CD4-positive, alpha-beta T cell (primary cell): Measurements from ENCODE around the gene GLI2. TPM values are rescaled to one million over a fixed set of nuclear protein-coding genes. Genes with fewer than 3 reads are reported as not detected.

Source experiments
- ATAC-seq: fragments of 200-7000 bp; cut with Tn5 transposase; one replicate; pipeline ENCODE4 v1.10.0; 2022; ENCODE audit warnings: mild to moderate bottlenecking; ENCODE audit not compliant: poor library complexity
- CTCF ChIA-PET: fragments of 350-600 bp; sonication (Branson Sonifier 250); formaldehyde crosslinking; loops from one replicate; lab custom pipeline; 2021; ENCODE audit warnings: antibody characterized with exemption, inconsistent platforms; lab: Charles Lee
- POLR2A ChIA-PET: fragments of 350-600 bp; sonication (Branson Sonifier 250); formaldehyde crosslinking; loops from one replicate; lab custom pipeline; 2021; ENCODE audit warnings: antibody characterized with exemption, inconsistent platforms; lab: Charles Lee
- DNase-seq, 14 experiments: peaks; one replicate each; pipeline ENCODE4 v3.0.0-alpha.2; 2013 to 2020; ENCODE audit warnings: mixed read lengths in 2 of 14
- H3K27ac ChIP-seq, 2 donors: one replicate each; pipeline versions ENCODE4 v1.5.1 to v1.7.0; 2013; ENCODE audit warnings: low read length in 2 of 2, low read depth in 1 of 2, mild to moderate bottlenecking in 1 of 2
- H3K27me3 ChIP-seq, 2 experiments: 1 replicate in 1 of 2; 2 replicates in 1 of 2; pipeline versions ENCODE4 v1.6.1 to v1.7.0; 2013; ENCODE audit warnings: low read length in 2 of 2, control low read depth in 1 of 2, mild to moderate bottlenecking in 1 of 2, moderate library complexity in 1 of 2; ENCODE audit not compliant: insufficient read depth in 2 of 2, control insufficient read depth in 1 of 2
- H3K36me3 ChIP-seq: one replicate; pipeline ENCODE4 v1.6.1; 2013; ENCODE audit warnings: low read length, control low read depth; ENCODE audit not compliant: insufficient read depth
- H3K4me1 ChIP-seq: one replicate; pipeline ENCODE4 v1.6.1; 2013; ENCODE audit warnings: low read length, control low read depth; ENCODE audit not compliant: insufficient read depth
- H3K4me3 ChIP-seq: one replicate; pipeline ENCODE4 v1.5.1; 2013; ENCODE audit warnings: mild to moderate bottlenecking, low read length, moderate library complexity
- H3K9me3 ChIP-seq, 2 experiments: 1 replicate in 1 of 2; 2 replicates in 1 of 2; pipeline versions ENCODE4 v1.6.1 to v1.7.0; 2013; ENCODE audit warnings: low read length in 2 of 2, mild to moderate bottlenecking in 2 of 2, control low read depth in 1 of 2, moderate library complexity in 1 of 2; ENCODE audit not compliant: control insufficient read depth in 1 of 2, insufficient read depth in 1 of 2
- H3K27ac Mint-ChIP-seq: one replicate; pipeline ENCODE4 v1.8.0; 2020; ENCODE audit warnings: mixed read lengths
- H3K27me3 Mint-ChIP-seq: one replicate; pipeline ENCODE4 v1.8.0; 2021; ENCODE audit warnings: mixed read lengths
- H3K36me3 Mint-ChIP-seq: one replicate; pipeline ENCODE4 v1.8.0; 2021; ENCODE audit warnings: low read depth, mixed read lengths
- H3K4me1 Mint-ChIP-seq: one replicate; pipeline ENCODE4 v1.8.0; 2021; ENCODE audit warnings: low read depth, mixed read lengths
- H3K4me3 Mint-ChIP-seq: one replicate; pipeline ENCODE4 v1.8.0; 2020; ENCODE audit warnings: mild to moderate bottlenecking, mixed read lengths
- H3K9me3 Mint-ChIP-seq: one replicate; pipeline ENCODE4 v1.8.0; 2020; ENCODE audit warnings: mixed read lengths
- intact Hi-C, 2 experiments: fragments of 100-400 bp; cut with DNase I in 1 of 2; cut with micrococcal nuclease in 1 of 2; formaldehyde crosslinking; loops; one replicate each; pipeline versions ENCODE4 v1.15.1 to v1.9.0; 2023 to 2025; cut with DNase I, micrococcal nuclease
- total RNA-seq, 174 experiments: library from RNA in 2 of 174; stranded (reverse) in 2 of 174; gene quantifications; one replicate each; pipeline ENCODE4 v1.2.3 and lab custom pipeline; 2021 to 2026
- TF ChIP-seq, protein P1 (sequence below): fragments of 200-600 bp; IDR thresholded peaks from one replicate; pipeline ENCODE4 v1.8.0; 2022; ENCODE audit warnings: antibody characterized with exemption, mild to moderate bottlenecking

Gene GLI2
- total RNA-seq, 2 experiments from 2014 or later, result not detected

GRCh38 chr2:120771111-120771780, 35.6 kb downstream of the GLI2 start:
- intact Hi-C loops, result no loop called here
- no peaks in the 10 kb centered on the region for H3K27me3 ChIP-seq
- no peaks in the 10 kb centered on the region for H3K4me1 ChIP-seq
- Mint-ChIP-seq H3K27ac (no peak overlapping the region), H3K27me3 (no peaks in the 10 kb centered on the region), H3K4me3 (no peak overlapping the region), H3K9me3 (no peaks in the 10 kb centered on the region), H3K36me3 (no peaks in the 10 kb centered on the region), H3K4me1 (no peaks in the 10 kb centered on the region)
- CTCF ChIA-PET, result no interaction called here
- TF ChIP-seq, protein P1, sequence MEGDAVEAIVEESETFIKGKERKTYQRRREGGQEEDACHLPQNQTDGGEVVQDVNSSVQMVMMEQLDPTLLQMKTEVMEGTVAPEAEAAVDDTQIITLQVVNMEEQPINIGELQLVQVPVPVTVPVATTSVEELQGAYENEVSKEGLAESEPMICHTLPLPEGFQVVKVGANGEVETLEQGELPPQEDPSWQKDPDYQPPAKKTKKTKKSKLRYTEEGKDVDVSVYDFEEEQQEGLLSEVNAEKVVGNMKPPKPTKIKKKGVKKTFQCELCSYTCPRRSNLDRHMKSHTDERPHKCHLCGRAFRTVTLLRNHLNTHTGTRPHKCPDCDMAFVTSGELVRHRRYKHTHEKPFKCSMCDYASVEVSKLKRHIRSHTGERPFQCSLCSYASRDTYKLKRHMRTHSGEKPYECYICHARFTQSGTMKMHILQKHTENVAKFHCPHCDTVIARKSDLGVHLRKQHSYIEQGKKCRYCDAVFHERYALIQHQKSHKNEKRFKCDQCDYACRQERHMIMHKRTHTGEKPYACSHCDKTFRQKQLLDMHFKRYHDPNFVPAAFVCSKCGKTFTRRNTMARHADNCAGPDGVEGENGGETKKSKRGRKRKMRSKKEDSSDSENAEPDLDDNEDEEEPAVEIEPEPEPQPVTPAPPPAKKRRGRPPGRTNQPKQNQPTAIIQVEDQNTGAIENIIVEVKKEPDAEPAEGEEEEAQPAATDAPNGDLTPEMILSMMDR, result no peak
- no peak overlapping the region for H3K27ac ChIP-seq
- H3K36me3 ChIP-seq, result no peaks in the 10 kb centered on the region
- DNase-seq, result no peak
- POLR2A ChIA-PET, result no interaction called here
- H3K9me3 ChIP-seq, result peaks cover 0 to under 1% of the 10 kb centered on the region in 2 experiments
- ATAC-seq, result no peak
- no peak overlapping the region for H3K4me3 ChIP-seq

- ATAC-seq, result no peak
- Histone ChIP-seq H3K36me3 (no peaks in the 10 kb centered on the region), H3K9me3 (peaks cover 0 to 4% of the 10 kb centered on the region in 2 experiments), H3K27ac (no peak overlapping the region), H3K4me1 (no peaks in the 10 kb centered on the region), H3K27me3 (no peaks in the 10 kb centered on the region), H3K4me3 (no peak overlapping the region)
- TF ChIP-seq, protein P1, result no peak
- ChIA-PET CTCF (no interaction called here), POLR2A (no interaction called here)
- DNase-seq, result no peak
- Mint-ChIP-seq H3K27me3 (no peaks in the 10 kb centered on the region), H3K4me1 (no peaks in the 10 kb centered on the region), H3K27ac (no peak overlapping the region), H3K9me3 (no peaks in the 10 kb centered on the region), H3K36me3 (no peaks in the 10 kb centered on the region), H3K4me3 (no peak overlapping the region)
- intact Hi-C loops, result no loop called here
Observed at GRCh38 chr2:120771781-120772208, 36.1 kb downstream of the GLI2 start.

DNA sequence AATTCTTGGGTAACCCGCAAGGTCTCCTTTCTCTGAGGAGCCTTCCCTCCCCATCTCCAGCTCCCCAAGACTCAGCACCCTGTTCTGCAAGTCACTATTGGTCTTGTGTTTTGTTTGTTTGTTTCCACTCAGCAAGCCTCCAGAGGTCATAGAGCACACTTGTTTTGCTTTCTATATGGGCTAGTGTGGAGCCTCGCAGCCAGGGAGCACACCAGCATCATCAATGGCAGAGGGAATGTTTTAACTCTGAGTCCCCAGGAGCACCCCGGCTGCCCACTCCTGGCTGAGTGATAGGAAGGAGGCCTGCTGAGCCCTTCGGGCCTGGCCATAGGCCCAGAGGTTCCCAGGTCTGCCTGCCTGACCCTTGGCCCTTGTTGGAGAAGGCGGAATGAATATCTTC, 36.6 kb downstream of the GLI2 start:
- peaks cover 0 to 4% of the 10 kb centered on the region in 2 experiments for H3K9me3 ChIP-seq
- H3K27ac ChIP-seq, result no peak overlapping the region
- Mint-ChIP-seq H3K36me3 (no peaks in the 10 kb centered on the region), H3K27ac (no peak overlapping the region), H3K9me3 (no peaks in the 10 kb centered on the region), H3K27me3 (no peaks in the 10 kb centered on the region), H3K4me3 (no peak overlapping the region), H3K4me1 (no peaks in the 10 kb centered on the region)
- H3K36me3 ChIP-seq, result no peaks in the 10 kb centered on the region
- H3K4me1 ChIP-seq, result no peaks in the 10 kb centered on the region
- TF ChIP-seq, protein P1, result no peak
- intact Hi-C loops, result no loop called here
- ChIA-PET POLR2A (no interaction called here), CTCF (no interaction called here)
- H3K27me3 ChIP-seq, result no peaks in the 10 kb centered on the region
- ATAC-seq (no peak), DNase-seq (no peak)
- no peak overlapping the region for H3K4me3 ChIP-seq
